HepG2 (cell line): ENCODE results near the gene CCDC106. TPM values are rescaled to one million over a fixed set of nuclear protein-coding genes. Genes with fewer than 3 reads are reported as not detected.

Source experiments
- BRD4 ChIP-seq: sonication (generic); formaldehyde crosslinking; IDR thresholded peaks from 2 replicates; pipeline ENCODE4 v1.4.0; 2020; ENCODE audit warnings: missing genetic modification reagents
- EP300 ChIP-seq, 3 experiments: sonication (generic) in 1 of 3; formaldehyde crosslinking in 1 of 3; IDR thresholded peaks; 2 replicates each; pipeline versions ENCODE4 v1.5.1 to v1.6.1; 2011 to 2020; ENCODE audit warnings: low read depth in 2 of 3, low read length in 2 of 3, borderline replicate concordance in 1 of 3, improper control_type of control experiment in 1 of 3, mild to moderate bottlenecking in 1 of 3, missing genetic modification reagents in 1 of 3, moderate library complexity in 1 of 3
- GABPA ChIP-seq, 2 experiments: IDR thresholded peaks; 2 replicates each; pipeline ENCODE4 v1.6.1; 2011 to 2016; ENCODE audit warnings: low read depth in 2 of 2, low read length in 1 of 2, missing biosample characterization in 1 of 2, missing genetic modification characterization in 1 of 2
- HNF1B ChIP-seq: sonication (generic); formaldehyde crosslinking; IDR thresholded peaks from 2 replicates; pipeline ENCODE4 v1.5.1; 2020; ENCODE audit warnings: mild to moderate bottlenecking, moderate library complexity, missing genetic modification reagents
- IRX3 ChIP-seq: sonication (generic); formaldehyde crosslinking; IDR thresholded peaks from 2 replicates; pipeline ENCODE4 v1.8.1; 2023; ENCODE audit warnings: mild to moderate bottlenecking, low read depth, missing genetic modification reagents, borderline replicate concordance
- LRRFIP1 ChIP-seq: sonication (generic); formaldehyde crosslinking; conservative IDR thresholded peaks from 2 replicates; pipeline ENCODE4 v1.4.0; 2020; ENCODE audit warnings: missing genetic modification reagents
- PLRG1 ChIP-seq: fragments of 450-650 bp; conservative IDR thresholded peaks from 2 replicates; pipeline ENCODE4 v1.6.1; 2016
- REPIN1 ChIP-seq: sonication (generic); formaldehyde crosslinking; IDR thresholded peaks from 2 replicates; pipeline ENCODE4 v1.8.0; 2022; ENCODE audit warnings: missing genetic modification reagents, low read depth, mild to moderate bottlenecking, borderline replicate concordance
- SMC3 ChIP-seq: IDR thresholded peaks from 2 replicates; pipeline ENCODE4 v1.6.1; 2011; ENCODE audit warnings: low read length, improper control_type of control experiment
- SP5 ChIP-seq: IDR thresholded peaks from 2 replicates; pipeline ENCODE4 v1.6.1; 2016; ENCODE audit warnings: low read depth, borderline replicate concordance
- SRY ChIP-seq: sonication (generic); formaldehyde crosslinking; IDR thresholded peaks from 2 replicates; pipeline ENCODE4 v1.8.0; 2022; ENCODE audit warnings: mild to moderate bottlenecking, missing genetic modification reagents
- TEAD3 ChIP-seq: optimal IDR thresholded peaks from 2 replicates; pipeline ENCODE3; 2016; ENCODE audit warnings: borderline replicate concordance
- ZBTB3 ChIP-seq: sonication (generic); formaldehyde crosslinking; IDR thresholded peaks from 2 replicates; pipeline ENCODE4 v1.4.0; 2020; ENCODE audit warnings: low read depth, mild to moderate bottlenecking, moderate library complexity, missing genetic modification reagents, borderline replicate concordance
- ZBTB42 ChIP-seq: sonication (generic); formaldehyde crosslinking; IDR thresholded peaks from 2 replicates; pipeline ENCODE4 v1.5.0; 2020; ENCODE audit warnings: mild to moderate bottlenecking, missing genetic modification reagents
- ZKSCAN1 ChIP-seq: fragments of 150-350 bp; IDR thresholded peaks from 2 replicates; pipeline ENCODE4 v1.6.1; 2014; ENCODE audit warnings: low read length
- ZNF552 ChIP-seq: sonication (generic); formaldehyde crosslinking; IDR thresholded peaks from 2 replicates; pipeline ENCODE4 v1.9.0; 2022; ENCODE audit warnings: missing genetic modification reagents, mild to moderate bottlenecking, borderline replicate concordance
- polyA plus RNA-seq, 8 experiments: library from polyadenylated mRNA; depleted of rRNA in 3 of 8; stranded (reverse) in 7 of 8; unstranded in 1 of 8; fragments of >200 nt; fragmentation: Illumina TruSeq in 4 of 8; extraction: Trizol in 4 of 8; gene quantifications; 2 replicates each; pipeline versions ENCODE4 v1.2.1 to v1.2.3, GENCODE V29; 2011 to 2016; ENCODE audit warnings: low read depth in 4 of 8, missing spikeins in 1 of 8, mixed read lengths in 1 of 8; ENCODE audit not compliant: insufficient read depth in 1 of 8
- total RNA-seq, 5 experiments: library from RNA; depleted of rRNA; stranded (reverse); fragments of >200 nt; fragmentation: Illumina TruSeq; extraction: Trizol; gene quantifications; 2 replicates each; pipeline ENCODE4 v1.2.3, GENCODE V29; 2016; ENCODE audit warnings: low read depth in 1 of 5
- TF ChIP-seq, protein P1 (sequence below): sonication (generic); formaldehyde crosslinking; IDR thresholded peaks from 2 replicates; pipeline ENCODE4 v1.5.0; 2020; ENCODE audit warnings: mild to moderate bottlenecking, missing genetic modification reagents, moderate library complexity
- TF ChIP-seq, protein P2 (sequence below): sonication (generic); formaldehyde crosslinking; IDR thresholded peaks from 2 replicates; pipeline ENCODE4 v1.5.0; 2020; ENCODE audit warnings: missing genetic modification reagents, mild to moderate bottlenecking, borderline replicate concordance
- TF ChIP-seq, protein P3 (sequence below): sonication (generic); formaldehyde crosslinking; IDR thresholded peaks from 2 replicates; pipeline ENCODE4 v1.4.0; 2020; ENCODE audit warnings: missing genetic modification reagents; ENCODE audit errors: not compliant biosample characterization
- TF ChIP-seq, protein P4 (sequence below): sonication (generic); formaldehyde crosslinking; IDR thresholded peaks from 2 replicates; pipeline ENCODE4 v1.8.1; 2022; ENCODE audit warnings: mild to moderate bottlenecking, missing genetic modification reagents

The CCDC106 gene
- total and polyA plus RNA-seq, 2 of the 13 experiments (the other 11 are each of a cell fraction or from before 2014, with no cell fraction given), result 4.7 to 8.8 TPM

DNA sequence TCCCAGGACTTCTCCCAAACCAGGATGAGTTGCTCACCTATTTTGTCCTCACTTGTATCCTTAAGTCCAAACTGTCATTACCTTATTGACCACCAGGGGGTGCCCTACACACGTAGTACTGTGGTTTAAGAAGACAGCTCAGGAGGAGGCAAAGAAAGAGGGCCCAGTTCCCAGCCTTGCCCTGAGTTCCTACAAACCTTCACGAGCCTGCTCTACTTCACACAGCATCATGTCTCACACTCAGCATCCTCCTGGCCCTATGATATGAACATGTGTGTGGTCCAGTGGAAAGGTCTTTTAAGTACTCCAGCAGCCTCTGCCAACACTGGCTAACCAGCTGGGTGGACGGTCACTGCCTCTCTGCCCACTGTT lies 15.6 kb upstream of the CCDC106 start (continued):
- no peak for TF ChIP-seq EP300 (IDR thresholded peaks at IDR 0.05; ENCODE audit: low read depth in 2 of 2, low read length in 2 of 2)
- no peak for TF ChIP-seq EP300 (CRISPR knock-in tag; IDR thresholded peaks at IDR 0.05; ENCODE audit: borderline replicate concordance)
- TF ChIP-seq HNF1B (CRISPR knock-in tag), result 0 out of 2 replicates have a peak, but pooled peaks have one; percentile 22
- TF ChIP-seq ZKSCAN1, result no peak
- TF ChIP-seq, protein P1, sequence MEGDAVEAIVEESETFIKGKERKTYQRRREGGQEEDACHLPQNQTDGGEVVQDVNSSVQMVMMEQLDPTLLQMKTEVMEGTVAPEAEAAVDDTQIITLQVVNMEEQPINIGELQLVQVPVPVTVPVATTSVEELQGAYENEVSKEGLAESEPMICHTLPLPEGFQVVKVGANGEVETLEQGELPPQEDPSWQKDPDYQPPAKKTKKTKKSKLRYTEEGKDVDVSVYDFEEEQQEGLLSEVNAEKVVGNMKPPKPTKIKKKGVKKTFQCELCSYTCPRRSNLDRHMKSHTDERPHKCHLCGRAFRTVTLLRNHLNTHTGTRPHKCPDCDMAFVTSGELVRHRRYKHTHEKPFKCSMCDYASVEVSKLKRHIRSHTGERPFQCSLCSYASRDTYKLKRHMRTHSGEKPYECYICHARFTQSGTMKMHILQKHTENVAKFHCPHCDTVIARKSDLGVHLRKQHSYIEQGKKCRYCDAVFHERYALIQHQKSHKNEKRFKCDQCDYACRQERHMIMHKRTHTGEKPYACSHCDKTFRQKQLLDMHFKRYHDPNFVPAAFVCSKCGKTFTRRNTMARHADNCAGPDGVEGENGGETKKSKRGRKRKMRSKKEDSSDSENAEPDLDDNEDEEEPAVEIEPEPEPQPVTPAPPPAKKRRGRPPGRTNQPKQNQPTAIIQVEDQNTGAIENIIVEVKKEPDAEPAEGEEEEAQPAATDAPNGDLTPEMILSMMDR (CRISPR knock-in tag), result peak; percentile 85
- TF ChIP-seq LRRFIP1 (CRISPR knock-in tag), result no peak
- no peak for TF ChIP-seq ZNF552
- no peak for TF ChIP-seq BRD4 (CRISPR knock-in tag)
- TF ChIP-seq REPIN1 (CRISPR knock-in tag), result no peak
- no peak for TF ChIP-seq PLRG1
- TF ChIP-seq SMC3, result peak; percentile 41
- no peak for TF ChIP-seq GABPA (IDR thresholded peaks at IDR 0.05; ENCODE audit: low read depth, low read length)
- peak; percentile 35 for TF ChIP-seq GABPA (CRISPR knock-in tag; IDR thresholded peaks at IDR 0.05; ENCODE audit: low read depth)
- TF ChIP-seq SP5, result no peak
- no peak for TF ChIP-seq ZBTB42 (CRISPR knock-in tag)
- no peak for TF ChIP-seq IRX3 (CRISPR knock-in tag)
- TF ChIP-seq, protein P2, sequence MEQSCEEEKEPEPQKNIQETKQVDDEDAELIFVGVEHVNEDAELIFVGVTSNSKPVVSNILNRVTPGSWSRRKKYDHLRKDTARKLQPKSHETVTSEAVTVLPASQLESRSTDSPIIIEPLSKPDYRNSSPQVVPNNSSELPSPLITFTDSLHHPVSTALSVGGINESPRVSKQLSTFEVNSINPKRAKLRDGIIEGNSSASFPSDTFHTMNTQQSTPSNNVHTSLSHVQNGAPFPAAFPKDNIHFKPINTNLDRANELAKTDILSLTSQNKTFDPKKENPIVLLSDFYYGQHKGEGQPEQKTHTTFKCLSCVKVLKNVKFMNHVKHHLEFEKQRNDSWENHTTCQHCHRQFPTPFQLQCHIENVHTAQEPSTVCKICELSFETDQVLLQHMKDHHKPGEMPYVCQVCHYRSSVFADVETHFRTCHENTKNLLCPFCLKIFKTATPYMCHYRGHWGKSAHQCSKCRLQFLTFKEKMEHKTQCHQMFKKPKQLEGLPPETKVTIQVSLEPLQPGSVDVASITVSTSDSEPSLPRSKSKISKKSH (CRISPR knock-in tag), result no peak
- no peak for TF ChIP-seq ZBTB3
- no peak for TF ChIP-seq TEAD3 (CRISPR knock-in tag)
- TF ChIP-seq, protein P3, sequence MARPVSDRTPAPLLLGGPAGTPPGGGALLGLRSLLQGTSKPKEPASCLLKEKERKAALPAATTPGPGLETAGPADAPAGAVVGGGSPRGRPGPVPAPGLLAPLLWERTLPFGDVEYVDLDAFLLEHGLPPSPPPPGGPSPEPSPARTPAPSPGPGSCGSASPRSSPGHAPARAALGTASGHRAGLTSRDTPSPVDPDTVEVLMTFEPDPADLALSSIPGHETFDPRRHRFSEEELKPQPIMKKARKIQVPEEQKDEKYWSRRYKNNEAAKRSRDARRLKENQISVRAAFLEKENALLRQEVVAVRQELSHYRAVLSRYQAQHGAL, result no peak
- no peak for TF ChIP-seq SRY (CRISPR knock-in tag)
- TF ChIP-seq, protein P4, sequence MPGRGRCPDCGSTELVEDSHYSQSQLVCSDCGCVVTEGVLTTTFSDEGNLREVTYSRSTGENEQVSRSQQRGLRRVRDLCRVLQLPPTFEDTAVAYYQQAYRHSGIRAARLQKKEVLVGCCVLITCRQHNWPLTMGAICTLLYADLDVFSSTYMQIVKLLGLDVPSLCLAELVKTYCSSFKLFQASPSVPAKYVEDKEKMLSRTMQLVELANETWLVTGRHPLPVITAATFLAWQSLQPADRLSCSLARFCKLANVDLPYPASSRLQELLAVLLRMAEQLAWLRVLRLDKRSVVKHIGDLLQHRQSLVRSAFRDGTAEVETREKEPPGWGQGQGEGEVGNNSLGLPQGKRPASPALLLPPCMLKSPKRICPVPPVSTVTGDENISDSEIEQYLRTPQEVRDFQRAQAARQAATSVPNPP (CRISPR knock-in tag), result no peak
